K562 (cell line): ENCODE data around the gene PSME4. TPM values are rescaled to one million over a fixed set of nuclear protein-coding genes. Genes with fewer than 3 reads are reported as not detected.

Experiments used
- PYGO2 ChIP-seq: fragments of 450-650 bp; IDR thresholded peaks from 2 replicates; pipeline ENCODE4 v1.6.1; 2016; ENCODE audit warnings: mild to moderate bottlenecking, missing genetic modification characterization, moderate library complexity, missing compliant biosample characterization
- ZNF165 ChIP-seq: fragments of 250-450 bp; sonication (Bioruptor Pico); IDR thresholded peaks from 2 replicates; pipeline ENCODE4 v1.4.0; 2020; ENCODE audit warnings: borderline replicate concordance
- polyA plus RNA-seq, 8 experiments: library from polyadenylated mRNA; depleted of rRNA in 4 of 8; stranded (reverse) in 5 of 8; unstranded in 3 of 8; fragments of >200 nt; fragmentation: Nextera tagmentation in 2 of 8; fragmentation: Illumina TruSeq in 1 of 8; extraction: Ambion mirVana in 2 of 8; extraction: Trizol in 1 of 8; gene quantifications; 2 replicates each; pipeline versions ENCODE4 v1.2.1 to v1.2.3, GENCODE V29; 2011 to 2014; ENCODE audit warnings: inconsistent platforms in 1 of 8, missing spikeins in 1 of 8
- total RNA-seq, 7 experiments: library from RNA; depleted of rRNA in 6 of 7; stranded (reverse); fragments of >200 nt in 6 of 7; fragmentation: Illumina TruSeq in 2 of 7; extraction: Trizol in 2 of 7; gene quantifications; 2 replicates each; pipeline versions ENCODE4 v1.2.1 to v1.2.3, GENCODE V29; 2011 to 2021; ENCODE audit warnings: low replicate concordance in 1 of 7
- TF ChIP-seq, protein P1 (sequence below): fragments of 450-650 bp; IDR thresholded peaks from 2 replicates; pipeline ENCODE4 v1.6.1; 2016; ENCODE audit warnings: mild to moderate bottlenecking, moderate library complexity

The PSME4 gene
- total and polyA plus RNA-seq, 9 of the 15 experiments (the other 6 are each of a cell fraction or from before 2014, with no cell fraction given): 24.3 to 77.8 (median 40.5) TPM

DNA sequence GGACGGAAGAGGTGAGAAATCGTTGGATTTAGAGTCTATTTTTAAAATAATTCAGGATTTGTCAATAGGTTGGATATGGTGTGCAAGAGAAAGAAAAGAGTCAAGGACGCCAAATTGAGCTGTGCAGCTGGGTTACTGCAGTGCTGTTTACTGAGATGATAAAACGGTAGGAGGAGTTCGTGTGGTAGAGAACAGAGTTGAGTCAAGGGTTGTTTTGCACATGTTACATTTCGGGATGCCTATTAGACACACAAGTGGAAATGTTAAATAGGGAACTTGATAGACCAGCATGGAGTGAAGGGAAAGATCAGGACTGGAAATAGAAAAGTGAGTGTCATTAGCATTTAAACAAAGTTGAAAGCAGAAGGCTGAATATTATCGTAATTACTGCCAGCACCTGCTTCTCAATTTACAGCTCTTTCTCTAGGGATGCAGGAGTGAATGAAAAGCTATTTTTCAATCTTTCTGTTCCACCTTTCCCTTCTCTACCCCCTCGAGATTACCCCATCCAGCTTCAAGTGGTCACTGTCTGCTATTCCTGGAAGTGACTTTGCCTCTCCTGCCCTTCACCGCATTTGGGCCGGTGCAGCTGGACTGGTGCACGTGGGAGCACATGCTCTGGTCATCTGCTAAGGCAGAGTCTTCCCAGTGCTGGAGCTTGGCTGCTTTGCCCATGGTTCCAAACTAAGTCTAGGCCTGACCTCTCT lies 141.4 kb downstream of the PSME4 start (continued):
- TF ChIP-seq, protein P1, sequence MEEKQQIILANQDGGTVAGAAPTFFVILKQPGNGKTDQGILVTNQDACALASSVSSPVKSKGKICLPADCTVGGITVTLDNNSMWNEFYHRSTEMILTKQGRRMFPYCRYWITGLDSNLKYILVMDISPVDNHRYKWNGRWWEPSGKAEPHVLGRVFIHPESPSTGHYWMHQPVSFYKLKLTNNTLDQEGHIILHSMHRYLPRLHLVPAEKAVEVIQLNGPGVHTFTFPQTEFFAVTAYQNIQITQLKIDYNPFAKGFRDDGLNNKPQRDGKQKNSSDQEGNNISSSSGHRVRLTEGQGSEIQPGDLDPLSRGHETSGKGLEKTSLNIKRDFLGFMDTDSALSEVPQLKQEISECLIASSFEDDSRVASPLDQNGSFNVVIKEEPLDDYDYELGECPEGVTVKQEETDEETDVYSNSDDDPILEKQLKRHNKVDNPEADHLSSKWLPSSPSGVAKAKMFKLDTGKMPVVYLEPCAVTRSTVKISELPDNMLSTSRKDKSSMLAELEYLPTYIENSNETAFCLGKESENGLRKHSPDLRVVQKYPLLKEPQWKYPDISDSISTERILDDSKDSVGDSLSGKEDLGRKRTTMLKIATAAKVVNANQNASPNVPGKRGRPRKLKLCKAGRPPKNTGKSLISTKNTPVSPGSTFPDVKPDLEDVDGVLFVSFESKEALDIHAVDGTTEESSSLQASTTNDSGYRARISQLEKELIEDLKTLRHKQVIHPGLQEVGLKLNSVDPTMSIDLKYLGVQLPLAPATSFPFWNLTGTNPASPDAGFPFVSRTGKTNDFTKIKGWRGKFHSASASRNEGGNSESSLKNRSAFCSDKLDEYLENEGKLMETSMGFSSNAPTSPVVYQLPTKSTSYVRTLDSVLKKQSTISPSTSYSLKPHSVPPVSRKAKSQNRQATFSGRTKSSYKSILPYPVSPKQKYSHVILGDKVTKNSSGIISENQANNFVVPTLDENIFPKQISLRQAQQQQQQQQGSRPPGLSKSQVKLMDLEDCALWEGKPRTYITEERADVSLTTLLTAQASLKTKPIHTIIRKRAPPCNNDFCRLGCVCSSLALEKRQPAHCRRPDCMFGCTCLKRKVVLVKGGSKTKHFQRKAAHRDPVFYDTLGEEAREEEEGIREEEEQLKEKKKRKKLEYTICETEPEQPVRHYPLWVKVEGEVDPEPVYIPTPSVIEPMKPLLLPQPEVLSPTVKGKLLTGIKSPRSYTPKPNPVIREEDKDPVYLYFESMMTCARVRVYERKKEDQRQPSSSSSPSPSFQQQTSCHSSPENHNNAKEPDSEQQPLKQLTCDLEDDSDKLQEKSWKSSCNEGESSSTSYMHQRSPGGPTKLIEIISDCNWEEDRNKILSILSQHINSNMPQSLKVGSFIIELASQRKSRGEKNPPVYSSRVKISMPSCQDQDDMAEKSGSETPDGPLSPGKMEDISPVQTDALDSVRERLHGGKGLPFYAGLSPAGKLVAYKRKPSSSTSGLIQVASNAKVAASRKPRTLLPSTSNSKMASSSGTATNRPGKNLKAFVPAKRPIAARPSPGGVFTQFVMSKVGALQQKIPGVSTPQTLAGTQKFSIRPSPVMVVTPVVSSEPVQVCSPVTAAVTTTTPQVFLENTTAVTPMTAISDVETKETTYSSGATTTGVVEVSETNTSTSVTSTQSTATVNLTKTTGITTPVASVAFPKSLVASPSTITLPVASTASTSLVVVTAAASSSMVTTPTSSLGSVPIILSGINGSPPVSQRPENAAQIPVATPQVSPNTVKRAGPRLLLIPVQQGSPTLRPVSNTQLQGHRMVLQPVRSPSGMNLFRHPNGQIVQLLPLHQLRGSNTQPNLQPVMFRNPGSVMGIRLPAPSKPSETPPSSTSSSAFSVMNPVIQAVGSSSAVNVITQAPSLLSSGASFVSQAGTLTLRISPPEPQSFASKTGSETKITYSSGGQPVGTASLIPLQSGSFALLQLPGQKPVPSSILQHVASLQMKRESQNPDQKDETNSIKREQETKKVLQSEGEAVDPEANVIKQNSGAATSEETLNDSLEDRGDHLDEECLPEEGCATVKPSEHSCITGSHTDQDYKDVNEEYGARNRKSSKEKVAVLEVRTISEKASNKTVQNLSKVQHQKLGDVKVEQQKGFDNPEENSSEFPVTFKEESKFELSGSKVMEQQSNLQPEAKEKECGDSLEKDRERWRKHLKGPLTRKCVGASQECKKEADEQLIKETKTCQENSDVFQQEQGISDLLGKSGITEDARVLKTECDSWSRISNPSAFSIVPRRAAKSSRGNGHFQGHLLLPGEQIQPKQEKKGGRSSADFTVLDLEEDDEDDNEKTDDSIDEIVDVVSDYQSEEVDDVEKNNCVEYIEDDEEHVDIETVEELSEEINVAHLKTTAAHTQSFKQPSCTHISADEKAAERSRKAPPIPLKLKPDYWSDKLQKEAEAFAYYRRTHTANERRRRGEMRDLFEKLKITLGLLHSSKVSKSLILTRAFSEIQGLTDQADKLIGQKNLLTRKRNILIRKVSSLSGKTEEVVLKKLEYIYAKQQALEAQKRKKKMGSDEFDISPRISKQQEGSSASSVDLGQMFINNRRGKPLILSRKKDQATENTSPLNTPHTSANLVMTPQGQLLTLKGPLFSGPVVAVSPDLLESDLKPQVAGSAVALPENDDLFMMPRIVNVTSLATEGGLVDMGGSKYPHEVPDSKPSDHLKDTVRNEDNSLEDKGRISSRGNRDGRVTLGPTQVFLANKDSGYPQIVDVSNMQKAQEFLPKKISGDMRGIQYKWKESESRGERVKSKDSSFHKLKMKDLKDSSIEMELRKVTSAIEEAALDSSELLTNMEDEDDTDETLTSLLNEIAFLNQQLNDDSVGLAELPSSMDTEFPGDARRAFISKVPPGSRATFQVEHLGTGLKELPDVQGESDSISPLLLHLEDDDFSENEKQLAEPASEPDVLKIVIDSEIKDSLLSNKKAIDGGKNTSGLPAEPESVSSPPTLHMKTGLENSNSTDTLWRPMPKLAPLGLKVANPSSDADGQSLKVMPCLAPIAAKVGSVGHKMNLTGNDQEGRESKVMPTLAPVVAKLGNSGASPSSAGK: peak; percentile 69
- TF ChIP-seq ZNF165 (CRISPR knock-in tag) (no peak), PYGO2 (tag) (no peak)
